ENCODE measurements around the gene EIF4H. TPM values are rescaled to one million over a fixed set of nuclear protein-coding genes. Genes with fewer than 3 reads are reported as not detected.

The EIF4H gene
- total and polyA plus RNA-seq, 2 experiments from 2014 or later = 183 to 309 TPM

- no peak overlapping the region for H3K27ac Mint-ChIP-seq
- ATAC-seq = no peak
- Histone ChIP-seq H3K4me1 (ENCODE audit: insufficient read depth) (no peaks in the 10 kb centered on the region), H3K36me3 (ENCODE audit: insufficient read depth) (no peaks in the 10 kb centered on the region), H3K79me2 (replicated peaks; ENCODE audit: insufficient read depth) (no peaks in the 10 kb centered on the region), H3K9me2 (ENCODE audit: insufficient read depth) (no peaks in the 10 kb centered on the region), H3K27me3 (ENCODE audit: insufficient read depth) (no peaks in the 10 kb centered on the region), H3F3A (replicated peaks; ENCODE audit: low read depth) (0 out of 2 replicates have a peak, but pooled peaks cover 4% of the 10 kb centered on the region), H2AFZ (no peak overlapping the region), H3K27ac (ENCODE audit: low read depth) (no peak overlapping the region), H3K4me2 (no peak overlapping the region), H3K4me3 (no peak overlapping the region), H4K20me1 (replicated peaks; ENCODE audit: insufficient read depth) (no peaks in the 10 kb centered on the region)
- no peak overlapping the region for H3K4me3 Mint-ChIP-seq
- H3K27me3 Mint-ChIP-seq (ENCODE audit: insufficient read depth, low read depth, poor library complexity) = peaks cover 14% of the 10 kb centered on the region
- H3K36me3 Mint-ChIP-seq (ENCODE audit: low read depth) = no peaks in the 10 kb centered on the region; the same call in 2 of the 3 replicates
- no peak for DNase-seq (ENCODE audit: low spot score)
- no peaks in the 10 kb centered on the region for H3K9me3 Mint-ChIP-seq
- H3K4me1 Mint-ChIP-seq = peaks cover 2% of the 10 kb centered on the region; the same call in 2 of the 3 replicates
- no peak for TF ChIP-seq EZH2 (IDR thresholded peaks at IDR 0.05; ENCODE audit: low read depth, unreplicated experiment)
- no peak for TF ChIP-seq POLR2AphosphoS5 (IDR thresholded peaks at IDR 0.05; ENCODE audit: low read depth)
- TF ChIP-seq JUNB (IDR thresholded peaks at IDR 0.05; ENCODE audit: unreplicated experiment) = no peak
- TF ChIP-seq EZH2phosphoT487 (IDR thresholded peaks at IDR 0.05; ENCODE audit: unreplicated experiment) = no peak
- no peak for TF ChIP-seq NANOG (IDR thresholded peaks at IDR 0.05; ENCODE audit: borderline replicate concordance)
- TF ChIP-seq ZNF114 (CRISPR knock-in tag; IDR thresholded peaks at IDR 0.05) = no peak
- TF ChIP-seq ZNF331 (CRISPR knock-in tag; IDR thresholded peaks at IDR 0.05; ENCODE audit: low read depth) = no peak
- TF ChIP-seq REST (IDR thresholded peaks at IDR 0.05; ENCODE audit: unreplicated experiment) = no peak
- no peak for TF ChIP-seq STAT1 (IDR thresholded peaks at IDR 0.05; ENCODE audit: unreplicated experiment)
- TF ChIP-seq ETS1 (IDR thresholded peaks at IDR 0.05) = no peak
- TF ChIP-seq, protein P1, sequence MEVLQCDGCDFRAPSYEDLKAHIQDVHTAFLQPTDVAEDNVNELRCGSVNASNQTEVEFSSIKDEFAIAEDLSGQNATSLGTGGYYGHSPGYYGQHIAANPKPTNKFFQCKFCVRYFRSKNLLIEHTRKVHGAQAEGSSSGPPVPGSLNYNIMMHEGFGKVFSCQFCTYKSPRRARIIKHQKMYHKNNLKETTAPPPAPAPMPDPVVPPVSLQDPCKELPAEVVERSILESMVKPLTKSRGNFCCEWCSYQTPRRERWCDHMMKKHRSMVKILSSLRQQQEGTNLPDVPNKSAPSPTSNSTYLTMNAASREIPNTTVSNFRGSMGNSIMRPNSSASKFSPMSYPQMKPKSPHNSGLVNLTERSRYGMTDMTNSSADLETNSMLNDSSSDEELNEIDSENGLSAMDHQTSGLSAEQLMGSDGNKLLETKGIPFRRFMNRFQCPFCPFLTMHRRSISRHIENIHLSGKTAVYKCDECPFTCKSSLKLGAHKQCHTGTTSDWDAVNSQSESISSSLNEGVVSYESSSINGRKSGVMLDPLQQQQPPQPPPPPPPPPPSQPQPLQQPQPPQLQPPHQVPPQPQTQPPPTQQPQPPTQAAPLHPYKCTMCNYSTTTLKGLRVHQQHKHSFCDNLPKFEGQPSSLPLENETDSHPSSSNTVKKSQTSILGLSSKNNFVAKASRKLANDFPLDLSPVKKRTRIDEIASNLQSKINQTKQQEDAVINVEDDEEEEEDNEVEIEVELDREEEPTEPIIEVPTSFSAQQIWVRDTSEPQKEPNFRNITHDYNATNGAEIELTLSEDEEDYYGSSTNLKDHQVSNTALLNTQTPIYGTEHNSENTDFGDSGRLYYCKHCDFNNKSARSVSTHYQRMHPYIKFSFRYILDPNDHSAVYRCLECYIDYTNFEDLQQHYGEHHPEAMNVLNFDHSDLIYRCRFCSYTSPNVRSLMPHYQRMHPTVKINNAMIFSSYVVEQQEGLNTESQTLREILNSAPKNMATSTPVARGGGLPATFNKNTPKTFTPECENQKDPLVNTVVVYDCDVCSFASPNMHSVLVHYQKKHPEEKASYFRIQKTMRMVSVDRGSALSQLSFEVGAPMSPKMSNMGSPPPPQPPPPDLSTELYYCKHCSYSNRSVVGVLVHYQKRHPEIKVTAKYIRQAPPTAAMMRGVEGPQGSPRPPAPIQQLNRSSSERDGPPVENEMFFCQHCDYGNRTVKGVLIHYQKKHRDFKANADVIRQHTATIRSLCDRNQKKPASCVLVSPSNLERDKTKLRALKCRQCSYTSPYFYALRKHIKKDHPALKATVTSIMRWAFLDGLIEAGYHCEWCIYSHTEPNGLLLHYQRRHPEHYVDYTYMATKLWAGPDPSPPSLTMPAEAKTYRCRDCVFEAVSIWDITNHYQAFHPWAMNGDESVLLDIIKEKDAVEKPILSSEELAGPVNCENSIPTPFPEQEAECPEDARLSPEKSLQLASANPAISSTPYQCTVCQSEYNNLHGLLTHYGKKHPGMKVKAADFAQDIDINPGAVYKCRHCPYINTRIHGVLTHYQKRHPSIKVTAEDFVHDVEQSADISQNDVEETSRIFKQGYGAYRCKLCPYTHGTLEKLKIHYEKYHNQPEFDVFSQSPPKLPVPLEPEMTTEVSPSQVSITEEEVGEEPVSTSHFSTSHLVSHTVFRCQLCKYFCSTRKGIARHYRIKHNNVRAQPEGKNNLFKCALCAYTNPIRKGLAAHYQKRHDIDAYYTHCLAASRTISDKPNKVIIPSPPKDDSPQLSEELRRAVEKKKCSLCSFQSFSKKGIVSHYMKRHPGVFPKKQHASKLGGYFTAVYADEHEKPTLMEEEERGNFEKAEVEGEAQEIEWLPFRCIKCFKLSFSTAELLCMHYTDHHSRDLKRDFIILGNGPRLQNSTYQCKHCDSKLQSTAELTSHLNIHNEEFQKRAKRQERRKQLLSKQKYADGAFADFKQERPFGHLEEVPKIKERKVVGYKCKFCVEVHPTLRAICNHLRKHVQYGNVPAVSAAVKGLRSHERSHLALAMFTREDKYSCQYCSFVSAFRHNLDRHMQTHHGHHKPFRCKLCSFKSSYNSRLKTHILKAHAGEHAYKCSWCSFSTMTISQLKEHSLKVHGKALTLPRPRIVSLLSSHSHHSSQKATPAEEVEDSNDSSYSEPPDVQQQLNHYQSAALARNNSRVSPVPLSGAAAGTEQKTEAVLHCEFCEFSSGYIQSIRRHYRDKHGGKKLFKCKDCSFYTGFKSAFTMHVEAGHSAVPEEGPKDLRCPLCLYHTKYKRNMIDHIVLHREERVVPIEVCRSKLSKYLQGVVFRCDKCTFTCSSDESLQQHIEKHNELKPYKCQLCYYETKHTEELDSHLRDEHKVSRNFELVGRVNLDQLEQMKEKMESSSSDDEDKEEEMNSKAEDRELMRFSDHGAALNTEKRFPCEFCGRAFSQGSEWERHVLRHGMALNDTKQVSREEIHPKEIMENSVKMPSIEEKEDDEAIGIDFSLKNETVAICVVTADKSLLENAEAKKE (CRISPR knock-in tag; IDR thresholded peaks at IDR 0.05) = no peak
- no peak for TF ChIP-seq CREB1 (CRISPR knock-in tag; IDR thresholded peaks at IDR 0.05; ENCODE audit: low read depth)
- TF ChIP-seq, protein P2, sequence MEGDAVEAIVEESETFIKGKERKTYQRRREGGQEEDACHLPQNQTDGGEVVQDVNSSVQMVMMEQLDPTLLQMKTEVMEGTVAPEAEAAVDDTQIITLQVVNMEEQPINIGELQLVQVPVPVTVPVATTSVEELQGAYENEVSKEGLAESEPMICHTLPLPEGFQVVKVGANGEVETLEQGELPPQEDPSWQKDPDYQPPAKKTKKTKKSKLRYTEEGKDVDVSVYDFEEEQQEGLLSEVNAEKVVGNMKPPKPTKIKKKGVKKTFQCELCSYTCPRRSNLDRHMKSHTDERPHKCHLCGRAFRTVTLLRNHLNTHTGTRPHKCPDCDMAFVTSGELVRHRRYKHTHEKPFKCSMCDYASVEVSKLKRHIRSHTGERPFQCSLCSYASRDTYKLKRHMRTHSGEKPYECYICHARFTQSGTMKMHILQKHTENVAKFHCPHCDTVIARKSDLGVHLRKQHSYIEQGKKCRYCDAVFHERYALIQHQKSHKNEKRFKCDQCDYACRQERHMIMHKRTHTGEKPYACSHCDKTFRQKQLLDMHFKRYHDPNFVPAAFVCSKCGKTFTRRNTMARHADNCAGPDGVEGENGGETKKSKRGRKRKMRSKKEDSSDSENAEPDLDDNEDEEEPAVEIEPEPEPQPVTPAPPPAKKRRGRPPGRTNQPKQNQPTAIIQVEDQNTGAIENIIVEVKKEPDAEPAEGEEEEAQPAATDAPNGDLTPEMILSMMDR (conservative IDR thresholded peaks at IDR 0.05; ENCODE audit: low read depth in 2 of 2) = no peak
These were observed 43.5 kb downstream of the EIF4H start for GRCh38 chr7:74217455-74218342.

Measured in GM23338 (cell line).